HepG2 (cell line): Measurements from ENCODE around the gene TJP1. TPM values are rescaled to one million over a fixed set of nuclear protein-coding genes. Genes with fewer than 3 reads are reported as not detected.

Experiments
- ARHGAP35 ChIP-seq: sonication (generic); formaldehyde crosslinking; IDR thresholded peaks from 2 replicates; pipeline ENCODE4 v1.9.0; 2022; ENCODE audit warnings: mild to moderate bottlenecking, inconsistent platforms, moderate library complexity, missing genetic modification reagents, borderline replicate concordance
- ASH2L ChIP-seq: fragments of 300-600, 200-600 bp; sonication (generic); IDR thresholded peaks from 2 replicates; pipeline ENCODE4 v1.7.0; 2017; ENCODE audit warnings: low read depth, mild to moderate bottlenecking, moderate library complexity, mixed read lengths, low read length; ENCODE audit not compliant: insufficient read length
- FOXK1 ChIP-seq: sonication (generic); formaldehyde crosslinking; IDR thresholded peaks from 2 replicates; pipeline ENCODE4 v1.4.0; 2020; ENCODE audit warnings: low read depth, missing genetic modification reagents, borderline replicate concordance
- HDAC1 ChIP-seq: sonication (generic); formaldehyde crosslinking; IDR thresholded peaks from 2 replicates; pipeline ENCODE4 v1.5.1; 2020; ENCODE audit warnings: mild to moderate bottlenecking, missing genetic modification reagents
- HIVEP1 ChIP-seq: sonication (generic); formaldehyde crosslinking; IDR thresholded peaks from 2 replicates; pipeline ENCODE4 v1.4.0; 2020; ENCODE audit warnings: mild to moderate bottlenecking, missing genetic modification reagents
- MBNL3 ChIP-seq: fragments of 250-450 bp; sonication (Bioruptor Pico); conservative IDR thresholded peaks from 2 replicates; pipeline ENCODE4 v1.8.0; 2022; ENCODE audit warnings: mild to moderate bottlenecking, inconsistent platforms
- MEF2D ChIP-seq: sonication (generic); formaldehyde crosslinking; IDR thresholded peaks from 2 replicates; pipeline ENCODE4 v1.5.1; 2020; ENCODE audit warnings: mild to moderate bottlenecking, missing genetic modification reagents
- SMAD9 ChIP-seq: sonication (generic); formaldehyde crosslinking; IDR thresholded peaks from 2 replicates; pipeline ENCODE4 v1.5.1; 2020; ENCODE audit warnings: mild to moderate bottlenecking, missing genetic modification reagents
- SRY ChIP-seq: sonication (generic); formaldehyde crosslinking; IDR thresholded peaks from 2 replicates; pipeline ENCODE4 v1.8.0; 2022; ENCODE audit warnings: mild to moderate bottlenecking, missing genetic modification reagents
- SYNCRIP ChIP-seq: fragments of 200-400 bp; formaldehyde crosslinking; IDR thresholded peaks from 2 replicates; pipeline ENCODE4 v1.6.1; 2018; ENCODE audit warnings: mild to moderate bottlenecking, low read depth, low read length; ENCODE audit not compliant: insufficient read depth
- TBL1XR1 ChIP-seq: fragments of 150-350 bp; IDR thresholded peaks from 2 replicates; pipeline ENCODE4 v1.6.1; 2014; ENCODE audit warnings: borderline replicate concordance, low read length; ENCODE audit not compliant: partially characterized antibody
- TEAD2 ChIP-seq: sonication (generic); formaldehyde crosslinking; IDR thresholded peaks from 2 replicates; pipeline ENCODE4 v1.9.0; 2021; ENCODE audit warnings: missing genetic modification reagents
- ZNF101 ChIP-seq: sonication (generic); formaldehyde crosslinking; IDR thresholded peaks from 2 replicates; pipeline ENCODE4 v1.4.0; 2020; ENCODE audit warnings: mild to moderate bottlenecking, low read depth, missing genetic modification reagents, borderline replicate concordance
- ZNF234 ChIP-seq: sonication (generic); formaldehyde crosslinking; conservative IDR thresholded peaks from 2 replicates; pipeline ENCODE4 v1.5.1; 2020; ENCODE audit warnings: mild to moderate bottlenecking, missing genetic modification reagents
- ZNF326 ChIP-seq: sonication (generic); formaldehyde crosslinking; IDR thresholded peaks from 2 replicates; pipeline ENCODE4 v1.4.0; 2020; ENCODE audit warnings: missing genetic modification reagents, borderline replicate concordance
- ZNF552 ChIP-seq: sonication (generic); formaldehyde crosslinking; IDR thresholded peaks from 2 replicates; pipeline ENCODE4 v1.9.0; 2022; ENCODE audit warnings: missing genetic modification reagents, mild to moderate bottlenecking, borderline replicate concordance
- ZNF556 ChIP-seq: sonication (generic); formaldehyde crosslinking; IDR thresholded peaks from 2 replicates; pipeline ENCODE4 v1.4.0; 2020; ENCODE audit warnings: mild to moderate bottlenecking, missing genetic modification reagents, borderline replicate concordance
- ZNF564 ChIP-seq: sonication (generic); formaldehyde crosslinking; IDR thresholded peaks from 2 replicates; pipeline ENCODE4 v1.8.1; 2023; ENCODE audit warnings: mild to moderate bottlenecking, missing genetic modification reagents
- ZNF773 ChIP-seq: sonication (generic); formaldehyde crosslinking; IDR thresholded peaks from 2 replicates; pipeline ENCODE4 v1.4.0; 2020; ENCODE audit warnings: missing genetic modification reagents, borderline replicate concordance
- polyA plus RNA-seq, 8 experiments: library from polyadenylated mRNA; depleted of rRNA in 3 of 8; stranded (reverse) in 7 of 8; unstranded in 1 of 8; fragments of >200 nt; fragmentation: Illumina TruSeq in 4 of 8; extraction: Trizol in 4 of 8; gene quantifications; 2 replicates each; pipeline versions ENCODE4 v1.2.1 to v1.2.3, GENCODE V29; 2011 to 2016; ENCODE audit warnings: low read depth in 4 of 8, missing spikeins in 1 of 8, mixed read lengths in 1 of 8; ENCODE audit not compliant: insufficient read depth in 1 of 8
- total RNA-seq, 5 experiments: library from RNA; depleted of rRNA; stranded (reverse); fragments of >200 nt; fragmentation: Illumina TruSeq; extraction: Trizol; gene quantifications; 2 replicates each; pipeline ENCODE4 v1.2.3, GENCODE V29; 2016; ENCODE audit warnings: low read depth in 1 of 5
- TF ChIP-seq, protein P1 (sequence below): sonication (generic); formaldehyde crosslinking; IDR thresholded peaks from 2 replicates; pipeline ENCODE4 v1.5.1; 2020; ENCODE audit warnings: missing genetic modification reagents, mild to moderate bottlenecking, borderline replicate concordance
- TF ChIP-seq, protein P2 (sequence below): sonication (generic); formaldehyde crosslinking; IDR thresholded peaks from 2 replicates; pipeline ENCODE4 v1.4.0; 2020; ENCODE audit warnings: mild to moderate bottlenecking, low read depth, missing genetic modification reagents
- TF ChIP-seq, protein P3 (sequence below): IDR thresholded peaks from 2 replicates; pipeline ENCODE4 v1.4.0; 2020; ENCODE audit warnings: mild to moderate bottlenecking, missing genetic modification reagents
- TF ChIP-seq, protein P4 (sequence below): sonication (generic); formaldehyde crosslinking; IDR thresholded peaks from 2 replicates; pipeline ENCODE4 v1.4.0; 2020; ENCODE audit warnings: missing genetic modification reagents; ENCODE audit errors: not compliant biosample characterization

The TJP1 gene
- total and polyA plus RNA-seq, 2 of the 13 experiments (the other 11 are each of a cell fraction or from before 2014, with no cell fraction given): 25.9 to 27.1 TPM

DNA sequence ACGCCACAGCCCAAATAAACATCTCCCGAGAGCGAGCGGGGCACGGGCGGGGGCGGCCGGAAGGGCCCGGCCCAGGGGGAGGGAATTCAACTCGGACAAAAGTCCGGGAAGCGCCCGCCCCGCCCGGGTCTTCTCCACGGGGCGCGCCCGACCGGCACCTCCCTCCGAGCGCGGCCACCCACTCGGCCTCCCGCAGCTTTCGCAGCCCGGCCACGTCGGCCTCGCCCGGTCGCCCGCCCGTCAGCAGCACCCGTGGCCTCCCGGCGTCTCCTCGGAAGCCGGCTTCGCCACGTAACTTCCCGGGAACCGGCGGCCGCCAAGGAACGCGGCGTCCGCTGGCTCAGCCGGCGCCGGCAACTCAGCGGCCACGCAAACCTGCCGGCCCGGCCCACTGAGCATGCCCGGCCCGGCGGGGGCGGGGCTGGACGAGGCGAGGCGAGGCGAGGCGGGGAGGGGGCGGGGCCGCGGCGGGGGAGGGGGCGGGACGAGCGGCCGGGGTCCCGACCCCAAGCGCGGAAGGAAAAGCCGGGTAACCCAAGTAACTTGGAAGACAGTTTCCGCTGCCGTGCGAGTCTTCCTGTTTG lies at the start of gene TJP1 (continued):
- TF ChIP-seq ZNF556 (CRISPR knock-in tag) (0 out of 2 replicates have a peak, but pooled peaks have one; percentile 34), HIVEP1 (CRISPR knock-in tag) (no peak; the same call in 1 of the 2 replicates), MEF2D (CRISPR knock-in tag) (no peak), ZNF101 (CRISPR knock-in tag) (no peak), ZNF564 (peak; percentile 84), SRY (peak; percentile 72; the same call in 1 of the 2 replicates), ARHGAP35 (CRISPR knock-in tag) (no peak), HDAC1 (CRISPR knock-in tag) (0 out of 2 replicates have a peak, but pooled peaks have one; percentile 19), SMAD9 (CRISPR knock-in tag) (no peak), SYNCRIP (no peak), MBNL3 (CRISPR knock-in tag) (no peak), TBL1XR1 (no peak), ZNF326 (CRISPR knock-in tag) (no peak), ZNF552 (CRISPR knock-in tag) (no peak), ZNF234 (no peak), TEAD2 (no peak), FOXK1 (CRISPR knock-in tag) (0 out of 2 replicates have a peak, but pooled peaks have one; percentile 7), ZNF773 (CRISPR knock-in tag) (no peak; the same call in 1 of the 2 replicates), ASH2L (peak; percentile 17)
- TF ChIP-seq, protein P1, sequence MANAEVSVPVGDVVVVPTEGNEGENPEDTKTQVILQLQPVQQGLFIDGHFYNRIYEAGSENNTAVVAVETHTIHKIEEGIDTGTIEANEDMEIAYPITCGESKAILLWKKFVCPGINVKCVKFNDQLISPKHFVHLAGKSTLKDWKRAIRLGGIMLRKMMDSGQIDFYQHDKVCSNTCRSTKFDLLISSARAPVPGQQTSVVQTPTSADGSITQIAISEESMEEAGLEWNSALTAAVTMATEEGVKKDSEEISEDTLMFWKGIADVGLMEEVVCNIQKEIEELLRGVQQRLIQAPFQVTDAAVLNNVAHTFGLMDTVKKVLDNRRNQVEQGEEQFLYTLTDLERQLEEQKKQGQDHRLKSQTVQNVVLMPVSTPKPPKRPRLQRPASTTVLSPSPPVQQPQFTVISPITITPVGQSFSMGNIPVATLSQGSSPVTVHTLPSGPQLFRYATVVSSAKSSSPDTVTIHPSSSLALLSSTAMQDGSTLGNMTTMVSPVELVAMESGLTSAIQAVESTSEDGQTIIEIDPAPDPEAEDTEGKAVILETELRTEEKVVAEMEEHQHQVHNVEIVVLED: no peak
- TF ChIP-seq, protein P2, sequence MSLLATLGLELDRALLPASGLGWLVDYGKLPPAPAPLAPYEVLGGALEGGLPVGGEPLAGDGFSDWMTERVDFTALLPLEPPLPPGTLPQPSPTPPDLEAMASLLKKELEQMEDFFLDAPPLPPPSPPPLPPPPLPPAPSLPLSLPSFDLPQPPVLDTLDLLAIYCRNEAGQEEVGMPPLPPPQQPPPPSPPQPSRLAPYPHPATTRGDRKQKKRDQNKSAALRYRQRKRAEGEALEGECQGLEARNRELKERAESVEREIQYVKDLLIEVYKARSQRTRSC: no peak
- TF ChIP-seq, protein P3, sequence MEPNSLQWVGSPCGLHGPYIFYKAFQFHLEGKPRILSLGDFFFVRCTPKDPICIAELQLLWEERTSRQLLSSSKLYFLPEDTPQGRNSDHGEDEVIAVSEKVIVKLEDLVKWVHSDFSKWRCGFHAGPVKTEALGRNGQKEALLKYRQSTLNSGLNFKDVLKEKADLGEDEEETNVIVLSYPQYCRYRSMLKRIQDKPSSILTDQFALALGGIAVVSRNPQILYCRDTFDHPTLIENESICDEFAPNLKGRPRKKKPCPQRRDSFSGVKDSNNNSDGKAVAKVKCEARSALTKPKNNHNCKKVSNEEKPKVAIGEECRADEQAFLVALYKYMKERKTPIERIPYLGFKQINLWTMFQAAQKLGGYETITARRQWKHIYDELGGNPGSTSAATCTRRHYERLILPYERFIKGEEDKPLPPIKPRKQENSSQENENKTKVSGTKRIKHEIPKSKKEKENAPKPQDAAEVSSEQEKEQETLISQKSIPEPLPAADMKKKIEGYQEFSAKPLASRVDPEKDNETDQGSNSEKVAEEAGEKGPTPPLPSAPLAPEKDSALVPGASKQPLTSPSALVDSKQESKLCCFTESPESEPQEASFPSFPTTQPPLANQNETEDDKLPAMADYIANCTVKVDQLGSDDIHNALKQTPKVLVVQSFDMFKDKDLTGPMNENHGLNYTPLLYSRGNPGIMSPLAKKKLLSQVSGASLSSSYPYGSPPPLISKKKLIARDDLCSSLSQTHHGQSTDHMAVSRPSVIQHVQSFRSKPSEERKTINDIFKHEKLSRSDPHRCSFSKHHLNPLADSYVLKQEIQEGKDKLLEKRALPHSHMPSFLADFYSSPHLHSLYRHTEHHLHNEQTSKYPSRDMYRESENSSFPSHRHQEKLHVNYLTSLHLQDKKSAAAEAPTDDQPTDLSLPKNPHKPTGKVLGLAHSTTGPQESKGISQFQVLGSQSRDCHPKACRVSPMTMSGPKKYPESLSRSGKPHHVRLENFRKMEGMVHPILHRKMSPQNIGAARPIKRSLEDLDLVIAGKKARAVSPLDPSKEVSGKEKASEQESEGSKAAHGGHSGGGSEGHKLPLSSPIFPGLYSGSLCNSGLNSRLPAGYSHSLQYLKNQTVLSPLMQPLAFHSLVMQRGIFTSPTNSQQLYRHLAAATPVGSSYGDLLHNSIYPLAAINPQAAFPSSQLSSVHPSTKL (CRISPR knock-in tag): no peak
- TF ChIP-seq, protein P4, sequence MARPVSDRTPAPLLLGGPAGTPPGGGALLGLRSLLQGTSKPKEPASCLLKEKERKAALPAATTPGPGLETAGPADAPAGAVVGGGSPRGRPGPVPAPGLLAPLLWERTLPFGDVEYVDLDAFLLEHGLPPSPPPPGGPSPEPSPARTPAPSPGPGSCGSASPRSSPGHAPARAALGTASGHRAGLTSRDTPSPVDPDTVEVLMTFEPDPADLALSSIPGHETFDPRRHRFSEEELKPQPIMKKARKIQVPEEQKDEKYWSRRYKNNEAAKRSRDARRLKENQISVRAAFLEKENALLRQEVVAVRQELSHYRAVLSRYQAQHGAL (CRISPR knock-in tag): no peak
